HL-60 (cell line): Measurements from ENCODE around the gene DMAP1.

Experiments
- DNase-seq, 2 experiments: peaks; one replicate each; pipeline ENCODE4 v3.0.0-alpha.2; 2010 to 2020; ENCODE audit warnings: low read depth in 1 of 2, low spot score in 1 of 2
- H3K27ac ChIP-seq: fragments of 250-450 bp; sonication (Bioruptor Pico); replicated peaks from 2 replicates; pipeline ENCODE4 v1.5.1; 2020; ENCODE audit warnings: mild to moderate bottlenecking, moderate library complexity
- H3K27me3 ChIP-seq: fragments of 250-450 bp; sonication (Bioruptor Pico); 2 replicates; pipeline ENCODE4 v1.5.1; 2021; ENCODE audit warnings: mild to moderate bottlenecking, moderate library complexity; ENCODE audit not compliant: insufficient read depth, poor library complexity, severe bottlenecking
- H3K4me3 ChIP-seq: replicated peaks from 2 replicates; pipeline ENCODE4 v1.5.1; 2011; ENCODE audit warnings: mild to moderate bottlenecking, control low read depth, low read length; ENCODE audit not compliant: insufficient read depth
- GABPA ChIP-seq: IDR thresholded peaks from 2 replicates; pipeline ENCODE4 v1.6.1; 2012; ENCODE audit warnings: low read depth
- POLR2AphosphoS5 ChIP-seq: IDR thresholded peaks from 2 replicates; pipeline ENCODE4 v1.6.1; 2012; ENCODE audit warnings: low read depth
- SPI1 ChIP-seq: IDR thresholded peaks from 2 replicates; pipeline ENCODE4 v1.6.1; 2012; ENCODE audit warnings: low read depth, mild to moderate bottlenecking, borderline replicate concordance
- TF ChIP-seq, protein P1 (sequence below): IDR thresholded peaks from 2 replicates; pipeline ENCODE4 v1.6.1; 2012; ENCODE audit warnings: low read depth; ENCODE audit not compliant: insufficient replicate concordance
- TF ChIP-seq, protein P2 (sequence below): IDR thresholded peaks from one replicate; pipeline ENCODE4 v1.5.1; 2011; ENCODE audit warnings: low read length, control low read depth, inconsistent platforms; ENCODE audit not compliant: insufficient read depth

Gene DMAP1

DNA sequence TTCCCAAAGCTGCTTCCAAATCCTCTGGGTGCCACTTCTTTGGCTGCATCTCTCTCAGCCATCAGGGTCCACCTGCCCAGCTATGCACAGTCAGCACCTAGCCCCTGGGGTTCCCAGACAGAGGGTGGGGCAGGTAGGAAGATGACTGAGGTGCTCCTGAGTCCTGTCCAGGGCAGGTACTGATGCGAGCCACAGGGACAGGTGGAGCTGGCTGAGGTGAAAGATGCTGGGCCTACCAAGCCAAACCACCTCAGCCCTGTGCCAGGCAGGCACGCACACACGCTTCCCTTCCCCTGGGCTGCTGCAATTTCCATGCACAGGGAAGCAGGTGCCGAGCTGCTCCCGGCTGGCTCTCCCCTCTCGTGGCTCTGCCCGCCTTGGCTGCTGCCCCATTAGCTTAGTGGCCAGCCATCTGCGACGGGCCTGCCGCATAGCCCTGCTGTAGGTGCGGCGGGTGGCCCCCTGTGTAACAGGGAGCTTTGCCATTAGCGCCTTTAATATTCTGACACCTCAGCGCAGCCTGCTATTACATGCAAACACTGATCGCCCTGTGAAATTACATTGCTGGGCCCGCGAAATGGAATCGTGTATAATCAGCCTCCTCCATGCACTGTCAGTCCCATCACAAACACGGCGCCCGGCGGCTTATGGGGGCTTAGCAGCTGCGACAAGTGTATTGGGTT lies 38.9 kb downstream of the DMAP1 start:
- Histone ChIP-seq H3K4me3 (no peak overlapping the region), H3K27ac (no peak overlapping the region), H3K27me3 (no peaks in the 10 kb centered on the region)
- no peak for DNase-seq
- no peak for TF ChIP-seq GABPA
- TF ChIP-seq, protein P1, sequence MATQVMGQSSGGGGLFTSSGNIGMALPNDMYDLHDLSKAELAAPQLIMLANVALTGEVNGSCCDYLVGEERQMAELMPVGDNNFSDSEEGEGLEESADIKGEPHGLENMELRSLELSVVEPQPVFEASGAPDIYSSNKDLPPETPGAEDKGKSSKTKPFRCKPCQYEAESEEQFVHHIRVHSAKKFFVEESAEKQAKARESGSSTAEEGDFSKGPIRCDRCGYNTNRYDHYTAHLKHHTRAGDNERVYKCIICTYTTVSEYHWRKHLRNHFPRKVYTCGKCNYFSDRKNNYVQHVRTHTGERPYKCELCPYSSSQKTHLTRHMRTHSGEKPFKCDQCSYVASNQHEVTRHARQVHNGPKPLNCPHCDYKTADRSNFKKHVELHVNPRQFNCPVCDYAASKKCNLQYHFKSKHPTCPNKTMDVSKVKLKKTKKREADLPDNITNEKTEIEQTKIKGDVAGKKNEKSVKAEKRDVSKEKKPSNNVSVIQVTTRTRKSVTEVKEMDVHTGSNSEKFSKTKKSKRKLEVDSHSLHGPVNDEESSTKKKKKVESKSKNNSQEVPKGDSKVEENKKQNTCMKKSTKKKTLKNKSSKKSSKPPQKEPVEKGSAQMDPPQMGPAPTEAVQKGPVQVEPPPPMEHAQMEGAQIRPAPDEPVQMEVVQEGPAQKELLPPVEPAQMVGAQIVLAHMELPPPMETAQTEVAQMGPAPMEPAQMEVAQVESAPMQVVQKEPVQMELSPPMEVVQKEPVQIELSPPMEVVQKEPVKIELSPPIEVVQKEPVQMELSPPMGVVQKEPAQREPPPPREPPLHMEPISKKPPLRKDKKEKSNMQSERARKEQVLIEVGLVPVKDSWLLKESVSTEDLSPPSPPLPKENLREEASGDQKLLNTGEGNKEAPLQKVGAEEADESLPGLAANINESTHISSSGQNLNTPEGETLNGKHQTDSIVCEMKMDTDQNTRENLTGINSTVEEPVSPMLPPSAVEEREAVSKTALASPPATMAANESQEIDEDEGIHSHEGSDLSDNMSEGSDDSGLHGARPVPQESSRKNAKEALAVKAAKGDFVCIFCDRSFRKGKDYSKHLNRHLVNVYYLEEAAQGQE, result no peak
- TF ChIP-seq SPI1, result no peak
- TF ChIP-seq, protein P2, sequence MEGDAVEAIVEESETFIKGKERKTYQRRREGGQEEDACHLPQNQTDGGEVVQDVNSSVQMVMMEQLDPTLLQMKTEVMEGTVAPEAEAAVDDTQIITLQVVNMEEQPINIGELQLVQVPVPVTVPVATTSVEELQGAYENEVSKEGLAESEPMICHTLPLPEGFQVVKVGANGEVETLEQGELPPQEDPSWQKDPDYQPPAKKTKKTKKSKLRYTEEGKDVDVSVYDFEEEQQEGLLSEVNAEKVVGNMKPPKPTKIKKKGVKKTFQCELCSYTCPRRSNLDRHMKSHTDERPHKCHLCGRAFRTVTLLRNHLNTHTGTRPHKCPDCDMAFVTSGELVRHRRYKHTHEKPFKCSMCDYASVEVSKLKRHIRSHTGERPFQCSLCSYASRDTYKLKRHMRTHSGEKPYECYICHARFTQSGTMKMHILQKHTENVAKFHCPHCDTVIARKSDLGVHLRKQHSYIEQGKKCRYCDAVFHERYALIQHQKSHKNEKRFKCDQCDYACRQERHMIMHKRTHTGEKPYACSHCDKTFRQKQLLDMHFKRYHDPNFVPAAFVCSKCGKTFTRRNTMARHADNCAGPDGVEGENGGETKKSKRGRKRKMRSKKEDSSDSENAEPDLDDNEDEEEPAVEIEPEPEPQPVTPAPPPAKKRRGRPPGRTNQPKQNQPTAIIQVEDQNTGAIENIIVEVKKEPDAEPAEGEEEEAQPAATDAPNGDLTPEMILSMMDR, result no peak
- no peak for TF ChIP-seq POLR2AphosphoS5

DNA sequence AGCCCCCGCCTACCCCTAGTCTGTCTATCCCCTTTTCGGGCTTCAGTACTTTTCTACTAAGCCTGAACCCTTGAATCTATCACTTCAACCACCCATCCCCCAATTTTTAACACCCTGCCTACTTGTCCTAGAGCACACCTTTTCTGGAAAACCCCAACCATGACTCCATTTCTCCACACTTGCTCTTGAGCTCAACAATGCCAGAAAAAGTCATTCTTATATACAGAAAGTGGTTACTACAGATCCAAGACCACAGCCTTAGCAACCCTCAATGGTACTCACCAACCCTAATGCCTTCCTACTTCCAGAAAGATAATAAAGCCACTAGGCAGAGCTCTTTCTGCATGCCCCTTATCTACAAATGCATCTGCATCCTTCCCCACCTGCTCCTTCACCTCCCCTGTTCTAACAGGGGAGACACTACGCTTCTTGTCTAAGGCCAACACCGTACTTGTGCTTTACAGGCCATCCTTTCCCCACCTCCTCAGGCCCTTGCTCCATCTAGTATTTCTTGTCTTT lies 41.2 kb downstream of the DMAP1 start:
- DNase-seq, result no peak
- no peak overlapping the region for H3K4me3 ChIP-seq
- no peaks in the 10 kb centered on the region for H3K27me3 ChIP-seq
- H3K27ac ChIP-seq, result no peak overlapping the region
- TF ChIP-seq GABPA (no peak), SPI1 (no peak), POLR2AphosphoS5 (no peak)
- TF ChIP-seq, protein P2, result no peak
- TF ChIP-seq, protein P1, result no peak

DNA sequence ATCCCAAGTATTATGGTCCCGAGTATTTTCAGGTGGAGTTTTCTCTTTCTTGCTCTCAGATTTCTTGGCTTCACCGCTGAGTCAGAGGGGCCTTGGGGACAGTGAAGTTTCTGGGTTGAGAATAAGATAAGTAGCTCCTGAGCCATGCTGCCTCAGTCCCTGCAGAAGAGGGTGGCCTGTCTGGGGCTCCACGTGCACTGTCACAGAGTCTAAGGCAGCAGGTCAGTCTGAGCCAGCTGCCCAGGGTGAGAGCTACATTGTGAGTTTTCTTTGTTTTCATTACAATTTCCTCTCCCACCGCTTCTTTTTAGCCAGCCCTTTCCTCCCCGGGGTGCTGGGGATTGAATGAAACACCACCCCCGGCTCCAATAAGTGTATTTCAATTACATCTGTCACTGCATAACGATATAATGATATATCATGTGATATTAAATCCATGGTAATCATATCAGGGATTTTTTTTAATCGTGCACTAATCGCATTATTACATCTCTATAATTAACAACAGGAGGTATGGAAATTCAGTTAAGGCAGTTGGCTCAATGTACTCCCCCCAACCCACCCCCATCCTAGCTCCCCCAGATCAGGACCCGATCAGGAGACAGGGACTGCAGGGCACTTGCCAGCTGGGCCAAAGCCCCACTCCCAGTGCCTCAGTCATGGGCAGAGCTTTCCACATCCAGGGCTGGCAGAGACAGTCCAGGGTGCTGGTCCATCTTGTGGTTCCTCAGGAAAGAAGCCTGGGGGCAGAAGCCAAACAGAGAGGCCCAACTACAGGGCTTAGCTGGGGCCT lies 43.7 kb downstream of the DMAP1 start:
- Histone ChIP-seq H3K27me3 (no peaks in the 10 kb centered on the region), H3K4me3 (no peak overlapping the region), H3K27ac (no peak overlapping the region)
- DNase-seq, result no peak
- TF ChIP-seq, protein P2, result no peak
- TF ChIP-seq SPI1, result no peak
- TF ChIP-seq POLR2AphosphoS5, result no peak
- TF ChIP-seq, protein P1, result no peak
- no peak for TF ChIP-seq GABPA
